NCI-H1436 treated with DMSO at 0.1 percent for 48 hours (cell line): Measurements from ENCODE around the gene TULP3.
"Not testable (repeated sequence)": the region's sequence is repeated elsewhere in the genome, so short reads cannot be mapped to it uniquely, and the experiment has no call there.

Experiments
- DNase-seq: peaks from one replicate; lab custom pipeline; 2025; lab: John Stamatoyannopoulos, UW

TULP3 gene

DNA sequence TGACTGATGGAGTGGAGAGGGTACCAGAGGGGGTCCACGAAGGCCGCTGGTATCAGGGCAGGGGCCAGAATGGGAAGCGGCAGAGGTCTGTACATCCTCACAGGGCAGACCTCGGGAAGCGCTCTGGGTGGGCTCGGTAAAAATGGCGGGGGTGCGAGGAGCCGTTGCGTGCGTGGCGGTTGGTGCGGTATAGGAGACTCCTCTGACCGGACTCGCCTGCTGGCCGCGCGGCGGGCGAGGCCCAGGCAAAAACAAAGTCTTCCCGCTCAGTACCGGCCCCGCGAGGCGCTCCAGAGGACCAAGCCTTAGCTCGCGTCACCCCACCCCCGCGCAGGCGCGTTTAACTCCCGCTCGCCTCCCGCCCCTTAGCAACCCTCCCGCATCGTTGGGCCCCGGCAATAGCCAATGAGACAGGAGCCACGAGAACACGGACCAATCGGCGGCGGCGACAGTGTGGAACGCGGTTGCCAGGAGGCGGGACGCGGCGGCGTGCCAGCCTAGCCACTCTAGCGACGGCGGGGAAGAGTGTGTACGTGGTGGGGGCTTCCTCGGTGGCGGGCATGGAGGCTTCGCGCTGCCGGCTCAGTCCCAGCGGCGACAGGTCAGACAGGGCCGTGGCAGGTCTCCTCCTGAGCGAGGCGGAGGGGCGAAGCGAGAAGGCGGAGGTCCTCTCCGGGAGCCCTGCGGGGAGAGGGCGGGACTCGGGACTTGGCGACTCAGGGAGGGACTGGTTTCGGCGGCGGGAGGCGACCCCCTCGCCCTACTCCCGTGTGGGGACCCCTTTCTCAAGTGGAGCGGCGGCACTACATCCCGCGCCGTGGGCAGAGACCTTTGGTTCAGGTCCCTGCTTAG is at the start of gene TULP3:
Gene TULP3 (plus strand): TSS at position 504 of the 852 bp plus-strand sequence. CDS start 57 bp downstream, at position 561.
- peak; percentile 83 for DNase-seq

- no peak for DNase-seq
These were observed 49.5 kb upstream of the TULP3 start for GRCh38 chr12:2841056-2841650.

DNA sequence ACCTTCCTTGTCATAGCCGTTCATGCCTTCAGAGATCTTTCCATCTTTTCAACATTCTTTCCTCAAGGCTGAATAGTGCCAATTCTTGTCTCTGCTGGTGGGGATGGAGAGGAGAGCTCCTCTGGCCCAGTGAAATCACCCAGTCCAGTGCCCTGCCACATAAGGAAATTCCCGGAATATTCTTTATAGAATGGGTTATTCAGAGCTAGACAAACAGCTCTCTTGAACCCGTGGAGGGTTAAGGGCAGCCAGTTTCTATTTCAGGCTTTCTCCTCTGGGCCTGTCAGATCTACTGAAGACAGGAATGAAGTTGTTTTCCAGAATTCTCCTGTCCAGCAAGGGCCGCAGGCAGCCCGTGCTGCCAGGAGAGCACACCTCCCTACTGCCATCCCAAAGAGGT is 47.7 kb upstream of the TULP3 start:
- DNase-seq = no peak

DNA sequence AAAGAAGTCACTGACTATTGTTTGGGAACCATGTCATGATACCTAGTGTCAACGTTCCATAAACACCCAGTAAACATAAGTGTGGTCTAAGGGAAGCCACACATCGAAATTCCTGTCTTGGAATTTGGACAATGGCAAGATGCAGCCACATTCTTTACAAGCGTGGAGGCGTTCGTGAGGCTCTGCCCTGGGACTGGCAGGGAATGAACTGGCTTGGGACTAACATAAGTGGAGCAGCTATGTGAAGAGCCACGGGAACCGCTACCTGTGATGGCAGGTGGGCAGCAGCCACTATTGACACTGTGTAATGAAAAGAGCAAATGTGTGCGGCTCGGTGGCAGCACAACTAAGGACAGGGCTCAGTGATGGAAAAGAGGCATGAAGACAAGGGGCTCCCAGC is 45.9 kb upstream of the TULP3 start:
- DNase-seq = no peak

- DNase-seq = no peak
These were observed 45.4 kb upstream of the TULP3 start for GRCh38 chr12:2845280-2845679.

GRCh38 chr12:2851931-2852330 is 38.8 kb upstream of the TULP3 start:
- DNase-seq = no peak

DNA sequence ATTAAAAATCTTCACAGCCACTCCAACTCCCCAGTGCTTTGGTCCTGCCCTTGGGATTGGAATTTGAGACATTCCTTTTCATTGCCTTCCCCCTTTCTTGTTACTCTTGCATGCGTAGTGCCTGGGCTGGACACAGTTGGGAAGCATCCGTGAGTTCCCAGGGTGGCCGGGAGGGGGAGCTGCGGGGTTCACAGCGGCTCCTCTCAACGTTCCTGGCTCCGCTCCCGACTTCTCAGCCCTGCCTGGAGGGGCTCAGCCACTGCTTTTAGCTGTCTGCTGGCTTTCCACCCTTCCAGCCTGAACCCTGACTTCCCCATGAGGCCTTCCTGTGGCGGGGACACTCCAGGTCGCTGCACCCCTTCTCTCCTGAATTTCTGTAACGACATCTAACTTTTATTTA is 37.1 kb upstream of the TULP3 start:
- DNase-seq = no peak

DNA sequence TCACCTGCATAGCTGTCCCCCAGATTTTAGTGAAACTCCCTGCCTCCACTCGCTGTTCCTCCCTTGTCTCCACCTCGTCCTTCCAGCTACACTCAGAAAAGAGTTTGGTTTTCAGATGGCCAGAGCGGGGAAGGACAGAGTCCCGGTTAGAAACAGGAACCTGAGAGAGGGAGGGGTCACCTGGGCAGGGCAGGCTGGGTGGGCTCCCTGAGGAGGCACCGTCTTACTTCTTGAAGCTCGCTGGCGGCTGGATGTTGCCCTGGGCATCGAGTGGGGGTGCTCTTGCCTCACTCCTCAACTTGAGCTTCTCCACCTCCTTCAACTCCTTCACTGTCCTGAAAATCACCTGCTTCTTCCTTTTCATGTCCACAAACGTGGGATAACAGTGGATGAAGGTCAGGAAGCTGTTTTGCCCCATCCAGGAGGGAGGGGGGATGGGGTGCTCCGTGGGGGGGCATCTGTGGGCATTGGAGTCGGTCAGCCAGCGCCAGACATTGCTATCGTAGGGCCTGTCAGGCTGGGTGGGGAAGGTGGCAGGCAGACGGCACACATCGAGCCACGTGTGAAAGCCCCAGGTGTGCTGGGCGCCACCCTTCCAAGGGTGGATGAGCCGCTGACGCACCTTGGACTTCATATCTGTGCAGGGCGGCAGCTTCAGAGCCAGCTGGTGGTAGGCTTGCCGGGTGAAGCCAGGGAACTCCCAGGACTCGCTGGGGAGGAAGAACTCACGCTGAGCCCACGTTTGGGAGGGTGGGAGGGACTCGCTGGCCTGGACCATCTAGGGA is 35.8 kb upstream of the TULP3 start:
- no peak for DNase-seq

- no peak for DNase-seq
These were observed 35.1 kb upstream of the TULP3 start for GRCh38 chr12:2855546-2855945.

GRCh38 chr12:2856051-2856450 is 34.6 kb upstream of the TULP3 start:
- no peak for DNase-seq

GRCh38 chr12:2857021-2857431 is 33.7 kb upstream of the TULP3 start, which contains the start of gene TEX52:
TEX52 (minus strand) TSS chr12:2857039; CDS start chr12:2857026, 13 bp downstream.
- DNase-seq = no peak

- DNase-seq = no peak
These were observed 33.1 kb upstream of the TULP3 start for GRCh38 chr12:2857576-2857975.

GRCh38 chr12:2858334-2858733 is 32.4 kb upstream of the TULP3 start:
- DNase-seq = no peak

DNA sequence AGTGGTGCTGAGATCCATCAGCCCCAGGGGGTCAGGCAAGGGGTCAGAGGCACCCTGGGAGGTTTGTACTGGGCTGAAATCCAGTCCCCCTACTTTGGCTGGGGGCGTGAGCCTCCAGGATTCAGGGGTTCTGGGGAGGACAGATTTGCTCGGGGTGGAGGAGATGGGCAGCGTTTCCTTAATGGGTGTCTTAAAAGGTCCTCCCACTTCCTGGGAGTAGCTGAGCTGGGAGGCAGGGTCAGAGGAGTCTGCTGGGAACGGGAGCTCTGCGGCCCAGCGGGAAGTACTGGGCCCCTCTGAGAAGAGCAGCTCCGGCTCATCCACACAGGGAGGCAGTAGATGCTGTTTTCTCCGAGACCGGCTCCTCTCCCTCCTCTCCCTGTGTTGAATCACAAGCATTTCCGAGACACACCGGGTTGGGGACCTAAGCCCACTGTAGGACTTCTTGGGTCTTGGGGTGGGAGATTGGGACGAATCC is 31.7 kb upstream of the TULP3 start:
- DNase-seq = no peak

DNA sequence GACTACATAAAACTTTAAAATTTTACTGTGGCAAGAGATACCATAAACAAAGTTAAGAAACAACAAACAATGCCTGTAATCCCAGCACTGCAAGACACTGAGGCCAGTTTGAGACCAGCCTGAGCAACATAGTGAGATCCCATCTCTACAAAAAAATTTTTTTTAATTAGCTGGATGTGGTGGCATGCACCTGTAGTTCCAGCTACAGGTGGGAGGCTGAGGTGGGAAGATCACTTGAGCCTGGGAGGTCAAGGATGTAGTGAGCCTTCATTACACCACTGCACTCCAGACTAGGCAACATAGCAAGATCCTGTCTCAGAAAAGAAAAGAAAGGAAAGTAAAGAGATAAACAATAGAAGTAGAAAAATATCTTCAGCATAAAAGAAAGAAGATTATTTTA is 30.5 kb upstream of the TULP3 start:
- DNase-seq = no peak

DNA sequence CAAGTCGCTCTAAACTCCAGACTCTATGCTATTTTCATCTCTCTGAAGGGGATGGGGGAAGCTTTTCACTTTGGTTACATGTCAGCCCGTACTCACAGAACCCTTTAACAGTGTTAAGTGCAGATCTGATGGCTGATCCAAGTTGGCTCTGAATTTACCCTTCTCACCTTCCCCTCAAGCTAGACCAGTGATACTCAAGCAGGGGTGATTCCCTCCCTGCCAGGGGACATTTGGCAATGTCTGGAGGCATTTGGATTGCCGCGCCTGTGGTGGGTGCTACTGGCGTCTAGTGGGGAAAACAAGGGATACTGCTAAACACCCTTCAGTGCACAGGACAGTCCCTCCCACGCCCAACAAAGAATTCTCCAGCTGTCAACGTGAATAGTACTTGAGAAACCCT is 27.8 kb upstream of the TULP3 start:
- no peak for DNase-seq

GRCh38 chr12:2863402-2863801 is 27.3 kb upstream of the TULP3 start:
- DNase-seq = not testable (repeated sequence)

GRCh38 chr12:2864198-2864597 is 26.5 kb upstream of the TULP3 start:
- DNase-seq = no peak

- not testable (repeated sequence) for DNase-seq
These were observed 21.6 kb upstream of the TULP3 start for GRCh38 chr12:2868986-2869632.

DNA sequence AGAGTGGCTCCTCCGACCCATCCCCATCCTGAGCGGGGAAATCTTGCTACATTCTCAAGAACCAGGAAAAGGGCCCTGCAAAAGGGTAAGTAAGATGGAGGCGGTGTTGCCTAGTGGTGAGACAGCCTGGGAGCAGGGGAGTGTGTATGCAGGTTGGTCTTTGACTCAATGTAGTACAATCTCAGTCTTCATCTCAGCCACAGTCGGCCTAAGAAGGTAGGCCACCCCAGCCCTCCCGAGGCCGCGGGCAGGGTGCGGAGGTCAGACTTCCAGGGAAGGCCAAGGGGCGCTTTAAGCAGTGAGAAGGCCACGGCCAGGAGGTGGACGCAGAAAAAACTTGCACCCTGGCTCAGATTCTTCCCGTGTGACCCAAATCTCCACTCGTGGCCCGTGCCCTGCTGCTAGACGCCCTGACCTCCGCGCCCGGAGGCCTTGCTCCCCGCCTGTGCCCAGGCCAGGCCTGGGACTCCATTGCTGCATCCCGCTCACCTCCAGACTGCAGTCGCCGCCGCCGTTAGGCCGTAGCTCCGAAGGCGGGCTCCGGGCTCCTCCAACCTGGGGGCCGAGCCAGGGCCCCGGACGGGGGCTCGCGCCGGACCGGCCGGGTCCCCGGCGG is 14.2 kb upstream of the TULP3 start:
- DNase-seq = no peak
